OCI-M2 (cell line): ENCODE data around the gene CDH11.

ENCODE experiments used
- DNase-seq: peaks from one replicate; lab custom pipeline; 2025; ENCODE audit not compliant: unreplicated experiment; lab: John Stamatoyannopoulos, UW

CDH11 gene

DNA sequence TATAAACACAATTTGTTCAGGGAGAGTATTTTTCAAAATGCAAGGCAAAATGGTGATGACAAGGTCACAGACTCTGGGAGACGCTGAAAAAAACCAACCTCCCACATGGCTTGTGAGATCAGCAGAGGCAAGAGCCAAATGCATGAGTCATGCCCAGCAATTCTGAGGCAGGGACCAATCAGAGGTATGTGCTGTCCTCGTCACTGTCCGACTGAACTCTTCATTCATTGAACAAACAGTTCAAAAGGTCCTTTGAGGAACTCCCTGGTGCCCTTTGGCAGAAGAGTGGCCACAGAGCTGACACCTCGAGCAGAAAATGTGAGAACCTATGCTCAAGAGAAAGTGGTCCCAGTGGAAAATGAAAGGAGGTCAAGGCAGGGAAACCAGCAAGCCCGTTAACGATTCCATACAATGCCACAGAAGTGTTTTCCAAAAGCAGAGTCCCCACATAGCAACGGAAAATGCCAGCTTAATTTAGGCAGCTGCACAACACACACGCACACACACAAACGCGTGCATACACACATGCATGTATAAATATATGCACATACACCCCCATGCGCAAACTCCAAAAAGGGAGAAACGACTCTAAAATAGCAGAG, 50.9 kb downstream of the CDH11 start:
- DNase-seq: no peak

DNA sequence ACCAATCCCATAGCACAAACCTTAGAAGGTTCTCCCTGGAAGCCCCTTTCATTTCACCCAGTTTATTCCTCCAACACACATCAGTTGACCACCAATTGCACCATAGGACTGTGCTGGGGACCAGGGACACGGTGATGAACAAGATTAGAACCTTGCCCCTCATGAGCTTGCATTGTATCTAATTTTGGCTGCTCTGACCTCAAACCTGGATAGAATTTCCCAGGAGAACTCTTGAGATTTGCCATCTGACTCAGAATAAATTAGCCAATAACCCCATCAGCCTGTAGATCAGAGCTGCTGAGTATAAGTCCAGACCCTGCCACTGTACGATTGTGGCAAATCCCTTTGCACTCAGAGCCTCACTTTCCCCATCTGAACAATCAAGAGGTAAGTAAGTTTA, 52.1 kb downstream of the CDH11 start:
- no peak for DNase-seq

DNA sequence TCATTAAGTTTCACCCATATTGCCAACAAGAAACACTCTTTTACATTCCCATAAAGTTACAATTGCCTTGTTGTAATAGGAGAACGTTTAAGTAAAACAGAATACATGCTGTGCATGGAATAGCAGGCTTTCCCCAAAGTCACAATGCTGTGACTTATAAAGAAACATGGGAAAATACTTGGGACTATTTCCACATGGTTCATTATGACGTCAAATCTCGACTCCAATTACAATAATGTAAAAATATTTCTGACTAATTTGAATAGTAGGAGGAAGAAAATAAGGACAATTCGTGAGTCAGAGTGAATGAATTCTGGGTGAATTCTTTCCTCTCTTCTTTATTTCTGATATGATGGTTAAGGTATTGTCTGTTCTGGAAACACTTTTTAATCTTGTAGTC, 52.8 kb downstream of the CDH11 start:
- DNase-seq: no peak

DNA sequence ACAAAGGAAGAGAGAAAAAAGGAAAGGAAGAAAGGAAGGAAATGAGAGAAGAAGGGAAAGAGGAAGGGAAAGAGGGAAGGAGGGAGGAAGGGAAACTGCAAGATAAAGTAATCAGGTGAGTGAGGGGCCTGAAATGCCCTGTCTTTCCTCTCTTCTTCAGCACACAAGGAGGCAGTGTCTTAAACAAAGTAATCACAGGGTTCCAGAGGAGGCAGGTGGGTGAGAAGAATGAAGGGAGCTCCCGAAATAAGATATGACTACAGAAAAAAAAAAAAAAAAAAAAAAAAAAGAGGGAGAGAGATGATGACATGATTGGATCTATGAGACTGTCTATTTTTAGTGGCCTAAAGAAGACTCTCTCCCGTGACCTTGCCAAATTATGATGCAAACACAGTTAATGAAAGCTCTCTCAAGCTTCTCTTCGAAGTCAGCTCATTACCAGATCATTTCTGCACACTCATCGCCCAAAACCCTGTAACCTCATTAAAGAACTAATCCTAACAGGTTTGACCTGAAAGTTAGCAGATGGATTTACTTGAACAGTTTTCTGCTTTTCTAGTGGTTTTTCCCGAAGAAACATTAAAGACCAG, 53.6 kb downstream of the CDH11 start:
- no peak for DNase-seq

DNA sequence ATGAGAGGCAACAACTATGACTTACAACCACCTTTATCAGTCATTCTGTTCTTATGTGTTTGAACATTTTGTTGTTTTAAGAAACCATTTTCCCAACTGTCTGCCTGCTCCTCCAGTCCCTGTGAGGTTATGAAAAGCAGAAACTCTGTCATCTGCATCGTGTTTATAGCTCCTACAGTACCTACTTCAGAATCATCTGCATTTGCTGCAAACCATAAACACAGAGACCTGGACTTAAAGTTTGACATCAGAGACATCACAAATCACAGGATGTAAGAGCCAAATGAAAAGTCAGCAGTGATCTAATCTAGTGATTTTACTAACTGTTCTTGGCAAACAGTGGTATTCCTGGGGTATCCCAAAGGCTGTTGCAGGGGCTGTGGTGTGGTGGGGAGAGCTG, 55.2 kb downstream of the CDH11 start:
- no peak for DNase-seq

DNA sequence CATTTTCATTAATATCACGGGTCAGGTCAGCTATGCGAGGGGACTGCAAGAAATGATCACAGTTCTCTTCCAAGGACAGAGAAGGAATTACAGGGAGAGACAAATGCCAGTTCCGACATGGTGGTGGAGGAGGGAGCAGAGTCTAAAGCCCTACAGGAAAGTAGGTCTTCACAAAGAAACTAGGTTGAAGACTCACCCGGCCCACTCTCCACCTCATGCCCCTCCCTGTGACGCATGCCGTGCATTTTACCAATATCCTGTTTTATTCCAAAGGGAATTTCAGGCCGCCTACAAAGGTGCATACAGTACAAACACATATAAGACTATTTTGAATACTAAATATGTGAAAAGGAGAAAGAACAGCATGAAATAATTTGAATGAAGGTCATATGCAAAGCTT, 56.8 kb downstream of the CDH11 start:
- no peak for DNase-seq

DNA sequence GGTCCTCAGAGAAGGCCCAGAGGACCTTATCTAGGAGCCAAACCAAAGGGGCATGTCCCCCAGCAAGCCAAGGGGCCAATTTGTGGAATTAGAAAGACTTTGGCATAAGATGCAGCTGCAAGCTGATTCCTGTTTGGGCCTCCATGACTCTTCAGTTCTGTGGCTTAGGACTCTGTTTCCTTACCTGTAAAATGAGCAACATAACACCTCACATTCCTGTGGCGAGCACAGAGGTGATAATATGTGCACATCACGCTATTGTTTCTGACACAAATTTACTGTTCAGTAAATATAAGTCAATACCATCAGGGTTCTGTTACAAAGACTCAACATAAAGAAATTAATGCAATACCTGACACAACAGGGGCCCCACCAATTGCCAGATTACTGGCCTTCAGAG, 57.7 kb downstream of the CDH11 start:
- no peak for DNase-seq

DNA sequence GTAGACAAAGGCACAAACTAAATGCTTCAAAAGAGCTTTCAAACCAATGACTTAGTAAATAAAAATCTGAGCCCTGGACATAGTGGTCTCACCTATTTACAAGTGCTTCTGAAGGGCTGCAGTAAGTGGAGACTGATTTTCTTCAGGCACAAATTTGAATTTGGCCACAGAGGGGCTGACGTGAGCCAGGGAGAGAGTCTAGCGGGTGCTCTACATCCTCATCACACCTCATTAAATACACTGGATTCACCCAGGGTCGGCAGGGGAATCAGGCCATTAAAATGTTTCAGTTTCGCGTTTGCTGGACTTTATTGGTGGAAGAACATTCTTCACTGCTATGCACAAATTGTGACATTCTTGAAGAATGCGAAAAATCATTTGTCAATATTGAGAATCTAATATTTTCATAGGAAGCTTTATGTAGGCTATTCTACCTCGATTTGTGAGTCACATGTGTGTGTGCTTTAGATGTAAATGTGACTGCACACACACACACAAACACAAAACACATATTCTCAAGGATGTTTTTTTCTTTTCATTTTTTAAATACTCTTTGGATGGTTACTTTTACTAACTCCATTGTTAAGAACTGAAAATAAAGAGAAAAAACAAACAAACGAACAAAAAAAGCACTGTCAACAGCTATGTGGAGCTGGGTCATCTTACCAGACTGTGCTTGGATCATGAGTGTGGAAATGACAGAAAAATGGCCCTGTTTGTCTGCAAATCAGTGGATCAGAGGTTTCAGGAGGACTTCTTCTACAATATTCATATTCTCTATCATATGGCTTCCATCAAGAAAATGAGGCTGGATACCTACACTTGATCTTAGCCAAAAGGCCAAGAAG, 58.9 kb downstream of the CDH11 start:
- DNase-seq: no peak

DNA sequence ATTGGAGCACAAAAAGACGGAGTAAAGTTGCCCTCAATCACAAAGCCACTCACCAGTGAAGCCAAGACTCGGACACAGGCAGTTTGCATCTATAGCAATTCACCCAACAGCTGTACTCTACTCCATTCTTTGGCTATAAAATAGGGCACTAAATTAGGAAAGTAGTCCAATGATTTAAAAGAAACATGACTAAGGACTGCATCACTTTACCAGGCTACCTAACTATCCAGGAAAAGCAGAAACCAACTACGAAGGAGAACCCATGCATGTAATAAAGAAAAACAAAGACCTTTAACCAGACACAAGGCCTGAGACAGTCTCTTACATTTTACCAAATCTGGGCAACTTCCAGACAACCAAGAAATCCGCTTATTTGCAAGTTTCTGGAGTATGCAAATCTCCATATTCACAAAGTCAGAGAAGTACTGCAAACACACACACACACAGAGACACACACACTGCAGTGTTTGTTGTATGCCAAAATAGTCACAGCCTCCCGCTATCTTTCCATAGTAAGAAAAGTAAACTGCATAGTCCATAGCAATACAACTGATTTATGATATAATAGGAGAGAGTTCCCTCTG, 59.8 kb downstream of the CDH11 start:
- no peak for DNase-seq

DNA sequence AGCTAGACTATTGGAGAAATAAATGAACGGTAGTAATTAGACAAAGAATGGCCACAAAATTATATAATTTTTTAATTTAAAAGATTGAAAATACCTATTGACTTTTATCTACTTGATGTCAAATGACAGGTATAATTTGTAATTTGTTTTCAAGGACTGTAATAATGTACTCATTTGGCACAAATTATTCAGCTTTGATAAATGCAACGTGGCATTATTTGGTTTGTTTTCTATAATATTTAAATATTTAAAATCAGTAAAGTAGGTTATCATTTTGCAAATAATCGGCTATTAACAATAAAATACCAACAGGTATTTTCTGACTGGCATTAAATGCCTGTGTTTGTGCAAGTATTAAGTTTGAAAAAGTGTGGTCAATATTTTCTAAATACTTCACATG, 60.6 kb downstream of the CDH11 start:
- no peak for DNase-seq

DNA sequence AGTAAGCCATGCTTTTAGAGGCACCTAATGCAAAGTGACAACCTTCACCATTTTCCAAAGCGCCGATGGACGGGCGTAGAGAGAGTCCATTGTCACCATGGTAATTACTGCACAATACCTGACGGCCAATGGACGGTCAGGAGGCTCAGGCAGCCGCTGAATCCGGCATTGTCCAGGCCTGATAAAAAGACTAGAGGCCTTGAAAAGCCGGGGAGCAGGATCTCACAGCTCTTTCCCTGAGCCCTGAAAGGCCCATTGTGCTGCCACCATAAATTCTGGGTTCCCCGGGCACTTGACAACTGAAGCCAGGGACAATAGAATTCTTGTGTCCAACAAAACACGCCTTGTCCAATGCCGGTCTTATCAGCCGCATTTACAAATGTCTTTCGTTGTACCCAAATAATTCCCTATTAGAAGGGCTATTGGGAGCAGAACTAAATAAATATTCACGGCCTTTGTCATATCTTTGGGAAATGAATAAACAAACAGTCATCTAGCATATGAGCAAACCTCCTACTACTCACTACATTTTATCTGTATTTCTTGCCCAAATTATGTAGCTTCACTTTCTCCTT, 62.4 kb downstream of the CDH11 start:
- no peak for DNase-seq

DNA sequence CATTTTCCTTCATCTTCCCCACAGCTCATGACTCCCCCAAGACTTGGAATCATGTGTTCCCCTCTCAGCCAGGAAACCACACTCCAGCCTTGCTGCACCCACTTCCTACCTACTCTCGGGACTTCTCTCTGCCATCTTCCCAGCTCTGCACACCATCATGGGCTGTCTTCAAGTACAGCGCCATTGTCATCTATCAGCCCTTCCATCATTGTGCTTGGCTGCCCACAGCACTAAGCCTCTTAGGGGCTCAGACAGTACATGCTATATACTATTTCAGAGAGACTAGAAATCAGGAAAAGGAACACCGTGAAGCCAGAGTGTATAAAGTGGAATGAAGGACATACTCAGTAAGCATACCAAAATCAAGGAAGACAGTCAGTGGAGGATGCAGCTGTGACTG, 64.7 kb downstream of the CDH11 start:
- no peak for DNase-seq

DNA sequence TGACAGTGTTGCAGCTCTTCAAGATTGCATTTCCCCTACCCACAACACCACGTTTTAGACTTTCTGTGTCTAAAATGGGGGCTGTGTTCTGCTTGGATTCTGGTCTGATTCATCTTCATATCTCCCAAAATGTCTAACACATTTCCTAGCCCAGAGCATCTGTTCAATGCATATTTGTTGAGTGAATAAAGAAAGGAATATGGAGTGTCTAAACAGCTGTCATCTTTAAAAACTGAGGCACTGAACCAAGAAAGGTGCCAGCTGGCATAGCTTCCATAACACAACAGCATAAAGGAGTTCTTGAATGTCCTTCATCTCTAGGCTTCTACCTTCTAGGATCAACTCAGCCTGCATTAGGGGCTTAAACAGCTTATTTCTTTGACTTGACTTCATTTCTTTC, 67.4 kb downstream of the CDH11 start:
- DNase-seq: no peak

DNA sequence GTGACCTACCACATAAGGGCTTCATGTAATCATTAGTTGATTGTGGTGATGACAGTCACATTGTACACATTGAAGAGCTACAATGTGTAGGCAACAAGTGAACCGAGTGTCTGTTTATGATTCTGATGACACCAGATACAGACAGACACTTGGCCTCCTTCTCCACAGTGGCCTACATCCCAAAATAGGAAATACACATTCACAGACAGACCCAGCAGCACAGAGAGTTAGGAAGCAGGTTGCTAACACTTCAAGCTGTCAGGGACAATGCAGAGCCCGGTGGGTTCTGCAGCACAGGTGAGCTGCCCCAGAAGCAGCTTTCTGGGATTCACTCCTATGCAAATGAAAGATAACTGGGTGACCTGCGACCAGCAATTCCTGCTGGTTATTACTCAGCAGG, 72.2 kb downstream of the CDH11 start:
- no peak for DNase-seq

DNA sequence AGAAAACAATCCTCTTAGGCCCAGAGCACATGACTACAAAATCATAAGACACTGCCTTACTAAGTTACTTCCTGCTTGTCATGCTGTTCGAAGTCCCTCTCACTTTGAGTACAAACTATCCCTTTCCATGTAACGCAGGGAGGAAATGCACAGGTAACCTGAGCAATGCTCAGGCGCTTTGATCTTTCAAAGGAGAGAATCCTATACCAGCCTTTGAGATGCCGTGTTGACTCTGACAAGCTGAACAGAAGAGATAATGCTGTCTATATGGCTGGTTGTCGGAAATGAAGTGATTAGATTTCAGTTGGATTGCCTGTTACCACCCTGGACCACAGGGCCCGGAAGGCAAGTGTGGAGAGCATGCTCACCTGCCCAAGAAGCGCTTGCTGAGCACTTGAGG, 75.9 kb downstream of the CDH11 start:
- no peak for DNase-seq

DNA sequence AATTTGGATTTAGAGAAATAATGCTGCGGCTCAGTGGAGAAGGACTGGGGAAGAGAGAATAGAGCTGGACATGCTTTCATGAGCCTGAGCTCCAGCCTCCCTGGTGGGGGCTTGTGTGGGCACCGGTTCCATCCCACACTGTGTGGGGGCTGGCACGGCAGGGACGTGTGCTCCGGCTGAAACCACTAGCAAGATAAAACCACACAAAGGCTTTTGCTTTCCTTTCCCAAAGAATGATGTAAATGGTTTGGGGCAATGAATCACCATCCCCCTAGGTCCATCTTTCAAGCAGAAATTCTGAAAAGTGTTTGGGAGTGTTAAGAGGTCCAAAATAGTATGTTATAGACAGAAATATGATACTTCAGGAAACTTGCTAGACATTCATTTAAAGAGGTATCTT, 77.0 kb downstream of the CDH11 start:
- DNase-seq: no peak

DNA sequence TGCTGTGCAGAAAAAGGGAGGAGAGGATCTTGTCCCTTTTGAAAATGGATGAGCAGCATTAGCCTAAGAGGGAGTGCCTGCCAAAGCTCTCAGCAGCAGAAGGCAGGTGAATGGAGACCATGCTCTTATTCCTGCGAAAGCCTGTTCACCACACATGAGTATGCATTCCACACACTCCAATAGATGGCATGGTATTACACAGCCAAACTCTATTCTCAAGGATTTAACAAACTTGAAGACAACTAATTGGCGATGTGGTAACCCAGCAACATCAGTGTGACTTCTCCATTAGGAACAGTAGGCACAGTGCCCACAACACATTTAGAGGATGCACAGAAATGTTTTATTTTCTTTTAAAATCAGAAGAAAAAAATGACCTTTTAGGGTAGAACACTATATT, 77.8 kb downstream of the CDH11 start:
- no peak for DNase-seq

DNA sequence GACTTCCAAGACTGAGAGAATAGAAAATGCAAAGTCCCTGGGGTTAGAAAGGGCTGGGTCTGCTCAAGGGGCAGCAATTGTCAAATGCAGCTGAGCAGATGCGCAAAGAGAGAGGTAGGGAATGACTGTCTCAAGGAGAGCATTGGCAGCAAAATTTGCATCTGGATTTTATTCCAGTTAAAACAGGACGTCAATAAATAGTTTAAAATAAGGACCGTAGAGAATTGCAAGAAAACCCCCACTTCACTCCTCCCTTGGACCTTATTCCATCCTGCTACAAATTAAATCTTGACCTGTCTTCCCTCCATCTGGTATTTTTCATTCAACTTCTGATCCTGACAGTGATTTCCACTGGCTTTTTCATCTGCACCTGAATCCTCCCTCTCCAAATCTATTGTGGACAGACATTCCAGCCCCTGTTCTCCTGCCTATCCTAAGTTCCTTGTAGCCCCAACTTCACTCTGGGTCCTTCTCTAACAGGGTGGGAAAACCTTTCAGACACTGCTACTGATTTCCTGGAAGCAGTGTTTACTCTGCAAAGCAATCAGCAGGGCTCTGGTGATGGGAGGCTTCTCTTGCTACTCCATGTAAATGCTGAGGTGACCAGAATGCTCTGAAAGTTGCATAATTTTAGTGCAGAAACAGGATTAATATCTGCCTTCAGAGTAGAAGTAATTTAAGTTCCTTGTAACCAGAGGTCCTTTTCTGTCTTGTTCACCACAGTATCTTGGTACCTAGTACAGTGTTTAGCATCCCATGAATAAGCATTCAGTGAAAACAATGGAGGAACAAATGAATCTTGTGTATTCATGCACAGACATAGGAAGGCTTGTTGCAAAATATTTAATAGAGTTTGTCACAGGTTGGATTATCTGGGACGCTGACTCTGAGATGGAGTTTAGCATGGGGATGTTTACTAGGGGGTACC, 79.2 kb downstream of the CDH11 start:
- DNase-seq: no peak

DNA sequence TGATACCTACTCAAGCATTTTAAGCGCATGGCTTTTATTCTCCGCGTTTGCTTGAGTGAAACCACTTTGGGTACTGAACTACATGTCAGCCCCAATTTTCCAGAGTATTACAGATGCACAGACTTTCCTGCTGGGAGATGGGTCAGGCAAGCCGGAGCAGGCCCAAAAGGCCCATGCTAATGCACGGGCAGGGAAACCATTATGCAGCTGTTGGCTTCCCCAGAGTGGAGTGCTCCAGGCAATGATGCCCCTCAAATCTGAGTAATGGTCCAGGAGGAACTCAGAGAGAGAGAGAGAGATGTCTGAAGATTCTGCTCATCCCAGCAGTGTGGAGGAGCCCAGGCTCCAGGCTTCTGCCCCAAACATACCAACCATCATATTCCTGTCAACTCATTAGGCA, 80.2 kb downstream of the CDH11 start:
- DNase-seq: no peak

DNA sequence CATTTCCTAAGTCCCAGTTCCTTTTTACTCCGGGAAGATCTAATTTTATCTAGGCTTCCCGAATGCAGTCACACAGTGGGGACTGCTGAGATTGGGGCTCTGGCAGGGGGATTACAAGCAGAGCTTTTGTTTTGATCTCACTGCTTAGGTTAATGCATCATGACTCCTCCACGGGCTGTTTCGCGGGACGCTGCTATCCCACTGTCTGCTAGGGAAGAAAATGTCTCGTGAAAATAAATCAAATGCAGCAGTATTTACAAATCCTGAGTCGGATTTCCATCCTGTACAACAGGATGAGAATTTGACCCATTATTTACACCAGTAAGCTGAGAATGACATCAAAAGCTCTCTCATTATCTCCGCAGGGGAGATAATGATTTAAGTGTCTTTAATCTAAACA, 83.8 kb downstream of the CDH11 start:
- DNase-seq: no peak

DNA sequence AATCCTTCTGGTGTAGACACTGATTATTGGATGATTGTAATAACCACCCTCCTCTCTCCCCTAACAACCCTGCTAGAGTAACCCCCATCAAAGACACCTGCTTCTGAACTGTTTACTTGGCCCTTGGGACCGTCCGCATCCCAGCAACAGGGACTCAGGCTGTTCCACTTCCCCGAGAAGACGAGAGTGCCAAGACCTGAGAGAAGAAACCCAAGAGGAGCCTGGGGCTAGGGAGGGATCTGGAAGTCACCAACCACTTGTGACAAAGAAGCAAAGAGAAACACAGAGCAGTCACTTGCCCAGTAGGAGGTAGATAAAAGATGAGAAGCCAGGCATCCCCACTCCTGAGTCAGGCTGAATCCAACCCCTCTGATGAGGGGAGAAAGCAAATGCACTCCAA, 84.3 kb downstream of the CDH11 start:
- no peak for DNase-seq
